H1 (cell line): Measurements from ENCODE around the gene CEP70. TPM values are rescaled to one million over a fixed set of nuclear protein-coding genes. Genes with fewer than 3 reads are reported as not detected.

ENCODE experiments used
- CTCF ChIA-PET: fragments of 300-600 bp; sonication (Branson Sonifier 250); formaldehyde crosslinking; loops from one replicate; lab custom pipeline; 2021; ENCODE audit not compliant: partially characterized antibody; lab: Charles Lee
- POLR2A ChIA-PET: fragments of 300-600 bp; sonication (Branson Sonifier 250); formaldehyde crosslinking; loops from one replicate; lab custom pipeline; 2021; ENCODE audit warnings: inconsistent platforms; ENCODE audit not compliant: partially characterized antibody; lab: Charles Lee
- DNase-seq, 2 experiments: peaks; one replicate each; pipeline versions ENCODE4 v3.0.0 to v3.0.0-alpha.2; 2010 to 2022; ENCODE audit warnings: low spot score in 2 of 2, low read depth in 1 of 2, mixed read lengths in 1 of 2
- FAIRE-seq: peaks from 2 replicates; lab custom pipeline; 2011; peaks lifted over from hg19 to GRCh38; lab: Jason Lieb, UNC
- H2AFZ ChIP-seq: 2 replicates; pipeline ENCODE4 v1.8.1; 2012; ENCODE audit warnings: low read length, inconsistent platforms
- H2AK5ac ChIP-seq: 2 replicates; pipeline ENCODE4 v1.6.1; 2013; ENCODE audit warnings: low read depth, low read length
- H2BK120ac ChIP-seq: replicated peaks from 2 replicates; pipeline ENCODE3; 2013; ENCODE audit warnings: low read depth, low read length, inconsistent platforms
- H2BK12ac ChIP-seq: 2 replicates; pipeline ENCODE4 v1.6.1; 2013; ENCODE audit warnings: low read depth, low read length
- H2BK15ac ChIP-seq: 2 replicates; pipeline ENCODE4 v1.6.1; 2013; ENCODE audit warnings: low read length
- H2BK20ac ChIP-seq: 2 replicates; pipeline ENCODE4 v1.6.1; 2013; ENCODE audit warnings: low read length
- H2BK5ac ChIP-seq: 2 replicates; pipeline ENCODE4 v1.6.1; 2013; ENCODE audit warnings: low read depth, low read length
- H3K14ac ChIP-seq: 2 replicates; pipeline ENCODE4 v1.6.1; 2013; ENCODE audit warnings: inconsistent platforms; ENCODE audit not compliant: insufficient read length
- H3K18ac ChIP-seq: 2 replicates; pipeline ENCODE4 v1.6.1; 2013; ENCODE audit warnings: low read length; ENCODE audit errors: extremely low read depth
- H3K23ac ChIP-seq: 2 replicates; pipeline ENCODE4 v1.6.1; 2013; ENCODE audit warnings: inconsistent platforms; ENCODE audit not compliant: insufficient read length
- H3K23me2 ChIP-seq: 2 replicates; pipeline ENCODE4 v1.6.1; 2013; ENCODE audit warnings: low read depth, low read length
- H3K27ac ChIP-seq: 2 replicates; pipeline ENCODE4 v1.6.1; 2011; ENCODE audit warnings: low read depth, low read length, inconsistent platforms
- H3K27me3 ChIP-seq, 4 experiments: replicated peaks in 1 of 4; 1 replicate in 1 of 4; 2 replicates in 3 of 4; pipeline versions ENCODE4 v1.6.1 to v1.8.1; 2011 to 2013; ENCODE audit warnings: low read length in 3 of 4, mild to moderate bottlenecking in 3 of 4, inconsistent platforms in 2 of 4, mixed read lengths in 2 of 4, moderate library complexity in 1 of 4; ENCODE audit not compliant: control insufficient read depth in 3 of 4, insufficient read depth in 3 of 4; ENCODE audit errors: extremely low read depth in 1 of 4
- H3K36me3 ChIP-seq, 4 experiments: 2 replicates each; pipeline versions ENCODE4 v1.6.1 to v1.8.1; 2011 to 2013; ENCODE audit warnings: mild to moderate bottlenecking in 4 of 4, low read length in 3 of 4, moderate library complexity in 2 of 4, control low read depth in 1 of 4, inconsistent platforms in 1 of 4; ENCODE audit not compliant: insufficient read depth in 4 of 4, control insufficient read depth in 2 of 4
- H3K4ac ChIP-seq: replicated peaks from 2 replicates; pipeline ENCODE3; 2013; ENCODE audit warnings: low read length, low read depth, mixed read lengths, inconsistent platforms; ENCODE audit not compliant: insufficient read length
- H3K4me1 ChIP-seq, 4 experiments: replicated peaks in 1 of 4; 1 replicate in 1 of 4; 2 replicates in 3 of 4; pipeline versions ENCODE4 v1.6.1 to v1.8.1; 2011 to 2013; ENCODE audit warnings: low read length in 3 of 4, inconsistent platforms in 2 of 4, mixed read lengths in 1 of 4; ENCODE audit not compliant: insufficient read depth in 4 of 4, control insufficient read depth in 3 of 4
- H3K4me2 ChIP-seq, 2 experiments: 2 replicates each; pipeline versions ENCODE4 v1.6.1 to v1.8.1; 2011 to 2013; ENCODE audit warnings: low read depth in 2 of 2, low read length in 2 of 2, control low read depth in 1 of 2, inconsistent platforms in 1 of 2, mild to moderate bottlenecking in 1 of 2; ENCODE audit not compliant: insufficient read depth in 1 of 2
- H3K4me3 ChIP-seq, 4 experiments: fragments of 200-600, 300-600 bp in 1 of 4; sonication (generic), shearing (Covaris generic), sonication (Bioruptor Twin) in 1 of 4; 2 replicates each; pipeline versions ENCODE4 v1.5.1 to v1.8.1; 2011 to 2016; ENCODE audit warnings: low read length in 4 of 4, low read depth in 3 of 4, control low read depth in 2 of 4, inconsistent platforms in 2 of 4, mild to moderate bottlenecking in 2 of 4, mixed read lengths in 1 of 4, moderate library complexity in 1 of 4; ENCODE audit not compliant: insufficient read depth in 2 of 4; ENCODE audit errors: extremely low read depth in 1 of 4
- H3K56ac ChIP-seq: replicated peaks from 2 replicates; pipeline ENCODE3; 2013; ENCODE audit warnings: low read depth, mild to moderate bottlenecking, mixed read lengths, low read length, inconsistent platforms; ENCODE audit not compliant: insufficient read length
- H3K79me1 ChIP-seq: 2 replicates; pipeline ENCODE4 v1.6.1; 2013; ENCODE audit warnings: low read depth, low read length, control low read depth
- H3K79me2 ChIP-seq, 2 experiments: 2 replicates each; pipeline versions ENCODE4 v1.6.1 to v1.8.1; 2012 to 2013; ENCODE audit warnings: low read length in 2 of 2, mild to moderate bottlenecking in 2 of 2, inconsistent platforms in 1 of 2; ENCODE audit not compliant: insufficient read depth in 2 of 2, control insufficient read depth in 1 of 2
- H3K9ac ChIP-seq, 4 experiments: replicated peaks in 1 of 4; 1 replicate in 1 of 4; 2 replicates in 3 of 4; pipeline versions ENCODE4 v1.6.1 to v1.8.1; 2011 to 2013; ENCODE audit warnings: low read depth in 3 of 4, low read length in 3 of 4, control low read depth in 2 of 4, mild to moderate bottlenecking in 2 of 4, moderate library complexity in 2 of 4, inconsistent platforms in 1 of 4; ENCODE audit errors: extremely low read depth in 1 of 4
- H3K9me3 ChIP-seq, 2 experiments: 2 replicates each; pipeline versions ENCODE4 v1.6.1 to v1.8.1; 2012 to 2013; ENCODE audit warnings: mild to moderate bottlenecking in 2 of 2, moderate library complexity in 2 of 2, control low read depth in 1 of 2, inconsistent platforms in 1 of 2, low read depth in 1 of 2, low read length in 1 of 2, mixed read lengths in 1 of 2; ENCODE audit not compliant: insufficient read depth in 2 of 2
- H4K20me1 ChIP-seq, 2 experiments: replicated peaks in 1 of 2; 2 replicates each; pipeline versions ENCODE3 to v1.8.1; 2011 to 2013; ENCODE audit warnings: inconsistent platforms in 2 of 2, low read length in 2 of 2, mild to moderate bottlenecking in 1 of 2; ENCODE audit not compliant: insufficient read depth in 2 of 2, control insufficient read depth in 1 of 2
- H4K5ac ChIP-seq: 2 replicates; pipeline ENCODE4 v1.6.1; 2013; ENCODE audit warnings: low read length, low read depth, mixed read lengths, inconsistent platforms; ENCODE audit not compliant: insufficient read length
- H4K8ac ChIP-seq: 2 replicates; pipeline ENCODE4 v1.8.0; 2013; ENCODE audit warnings: mild to moderate bottlenecking, moderate library complexity, low read length, inconsistent platforms; ENCODE audit not compliant: insufficient read depth; ENCODE audit errors: extremely low read depth
- H4K91ac ChIP-seq: replicated peaks from 2 replicates; pipeline ENCODE3; 2013; ENCODE audit warnings: low read length, mixed read lengths, inconsistent platforms; ENCODE audit not compliant: insufficient read length
- TBP ChIP-seq: IDR thresholded peaks from 2 replicates; pipeline ENCODE4 v1.6.1; 2011; ENCODE audit warnings: low read depth, low read length, improper control_type of control experiment
- USF2 ChIP-seq: IDR thresholded peaks from 2 replicates; pipeline ENCODE4 v1.6.1; 2011; ENCODE audit warnings: low read length, improper control_type of control experiment
- polyA plus RNA-seq, 7 experiments: library from polyadenylated mRNA; depleted of rRNA in 3 of 7; stranded (reverse) in 5 of 7; unstranded in 2 of 7; fragments of >200 nt in 5 of 7; fragments of 200-250 nt in 2 of 7; gene quantifications; 1 replicate in 5 of 7; 2 replicates in 1 of 7; 4 replicates in 1 of 7; pipeline versions ENCODE4 v1.2.1 to v1.2.3, GENCODE V29; 2011 to 2013; ENCODE audit warnings: missing spikeins in 2 of 7, mixed read lengths in 2 of 7
- total RNA-seq: library from RNA; stranded (reverse); fragmentation: NEBNext Ultra II Directional; extraction: Animal tissue kit (Norgen Biotek cat#: 25700); gene quantifications from 2 replicates; pipeline ENCODE4 v1.2.1, GENCODE V29; 2021

Gene CEP70
- total and polyA plus RNA-seq, 2 of the 8 experiments (the other 6 are each of a cell fraction or from before 2014, with no cell fraction given) = 3.9 to 26.2 TPM

DNA sequence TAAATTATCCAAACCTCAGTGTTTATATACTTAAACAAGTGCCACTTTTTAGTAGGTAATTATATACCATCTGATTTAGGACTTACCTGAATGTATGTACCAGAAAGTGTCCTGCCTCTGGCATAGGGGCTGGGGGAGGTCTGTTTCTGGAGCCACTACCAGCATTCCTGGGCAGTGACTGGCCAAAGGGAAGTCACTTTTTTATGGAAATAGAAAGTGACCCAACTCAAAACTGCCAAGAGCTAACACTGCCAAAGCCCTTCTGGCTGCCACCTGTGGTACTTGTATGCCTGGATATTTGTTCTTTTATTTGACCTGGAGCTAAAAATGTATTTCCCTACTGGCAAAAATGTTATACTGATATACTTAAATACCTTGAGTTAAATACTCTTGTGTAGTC is 116.9 kb downstream of the CEP70 start:
- Histone ChIP-seq H3K23ac (no peak overlapping the region), H4K91ac (no peak overlapping the region), H3K9me3 (no peaks in the 10 kb centered on the region), H3K27ac (no peak overlapping the region), H2BK20ac (no peak overlapping the region), H3K56ac (no peak overlapping the region), H3K14ac (no peak overlapping the region), H4K5ac (no peak overlapping the region), H3K79me1 (no peaks in the 10 kb centered on the region), H3K36me3 (no peaks in the 10 kb centered on the region; a peak in 2 of 8 replicates), H4K20me1 (no peaks in the 10 kb centered on the region), H2BK120ac (no peak overlapping the region), H2BK5ac (no peak overlapping the region), H3K4me2 (no peak overlapping the region), H3K79me2 (no peaks in the 10 kb centered on the region), H2BK12ac (no peak overlapping the region), H3K27me3 (peaks cover 0 to 1% (median 0%) of the 10 kb centered on the region in 4 experiments; a peak in 1 of 7 replicates), H2AK5ac (no peak overlapping the region), H4K8ac (no peak overlapping the region), H3K4me1 (peaks cover 0 to 2% (median 0%) of the 10 kb centered on the region in 4 experiments; a peak in 1 of 7 replicates), H3K4ac (no peak overlapping the region), H2AFZ (no peak overlapping the region), H3K4me3 (no peak overlapping the region), H3K18ac (no peak overlapping the region), H2BK15ac (no peak overlapping the region), H3K9ac (no peak overlapping the region), H3K23me2 (no peaks in the 10 kb centered on the region)
- POLR2A ChIA-PET = interaction anchor here (0.7 kb wide), 1 partner anchor 439 kb away, joined by 3 read pairs; no protein-coding TSS in a partner anchor
- TF ChIP-seq TBP (no peak), USF2 (no peak)
- FAIRE-seq (no peak), DNase-seq (no peak)
- CTCF ChIA-PET = interaction anchor here (0.5 to 1.9 kb wide), 8 partner anchors 8 to 1243 kb away, joined by 3 to 5 read pairs (median 4); no protein-coding TSS in a partner anchor
